Activated T-cell treated with anti-CD3 and anti-CD28 coated beads, Interleukin-2, amount 50 U/mL, for 48 hours (primary cell): ENCODE measurements around the gene DUSP16.
"Not testable (repeated sequence)": the region's sequence is repeated elsewhere in the genome, so short reads cannot be mapped to it uniquely, and the experiment has no call there.

ENCODE experiments used
- DNase-seq, 2 experiments: peaks; one replicate each; pipeline ENCODE4 v3.0.0-alpha.2; 2020

The DUSP16 gene

DNA sequence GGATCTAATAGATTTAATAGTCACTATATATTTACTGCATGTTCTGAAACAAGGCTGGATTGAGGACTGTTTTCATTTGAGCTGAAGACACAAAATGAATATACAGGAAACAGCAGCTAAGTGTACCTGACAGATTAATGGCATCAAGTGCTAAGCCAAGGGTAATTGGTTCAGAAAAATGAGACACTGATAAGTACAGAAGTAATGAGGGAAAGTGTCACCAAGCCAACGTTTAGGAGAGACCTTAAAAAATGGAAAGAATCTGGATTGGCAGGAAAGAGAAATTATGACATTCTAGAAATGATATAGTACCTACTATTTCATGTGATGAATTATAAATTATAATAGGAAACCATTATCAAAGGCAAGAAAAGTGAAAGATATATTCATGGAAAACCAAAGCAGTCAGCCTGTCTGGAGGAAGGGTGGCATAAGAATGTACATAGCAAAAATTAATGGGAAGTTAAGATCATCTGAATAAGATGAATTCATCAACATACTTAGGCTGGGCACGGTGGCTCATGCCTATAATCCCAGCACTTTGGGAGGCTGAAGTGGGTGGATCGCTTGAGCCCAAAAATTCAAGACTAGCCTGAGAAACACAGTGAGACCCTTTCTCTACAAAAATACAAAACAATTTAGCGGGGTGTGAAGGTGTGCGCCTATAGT lies 21.0 kb upstream of the DUSP16 start:
- no peak for DNase-seq

DNA sequence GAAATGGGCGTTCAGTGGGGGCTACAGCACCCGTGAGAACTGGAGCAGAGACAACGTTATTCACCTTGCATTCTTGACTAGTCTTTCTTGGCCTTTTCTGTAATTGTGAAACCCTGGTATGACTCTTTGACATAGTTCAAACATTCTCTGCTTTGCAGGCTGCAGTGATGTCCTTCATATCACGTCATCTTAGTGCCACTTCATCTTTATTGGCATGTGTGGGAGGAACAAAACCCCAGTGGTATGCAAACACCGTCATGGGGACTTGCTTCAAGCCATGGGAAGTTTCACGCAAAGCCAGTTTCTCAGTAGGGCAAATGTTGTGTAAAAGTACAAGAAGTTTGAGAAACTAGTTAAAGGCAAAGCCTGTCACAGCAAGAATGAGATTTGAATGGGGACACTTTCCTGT lies 20.2 kb upstream of the DUSP16 start:
- peak; percentile 49 to 66 for DNase-seq

GRCh38 chr12:12582193-12582881 lies 19.7 kb upstream of the DUSP16 start:
- DNase-seq = peak; percentile 38 to 39

DNA sequence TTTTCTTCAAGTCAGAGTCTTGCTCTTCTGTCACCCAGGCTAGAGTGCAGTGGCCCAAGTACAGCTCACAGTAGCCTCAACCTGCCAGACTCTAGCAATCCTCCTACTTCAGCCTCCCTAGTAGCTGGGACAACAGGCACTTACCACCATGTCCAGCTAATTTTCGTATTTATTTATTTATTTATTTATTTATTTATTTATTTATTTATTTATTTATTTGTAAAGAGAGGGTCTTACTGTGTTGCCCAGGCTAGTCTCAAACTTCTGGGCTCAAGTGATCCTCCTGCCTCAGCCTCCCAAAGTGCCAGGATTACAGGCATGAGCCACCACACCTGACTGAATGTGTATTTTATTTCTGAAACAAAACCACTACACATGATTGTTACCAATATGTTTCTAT lies 18.1 kb upstream of the DUSP16 start:
- DNase-seq = not testable (repeated sequence)

DNA sequence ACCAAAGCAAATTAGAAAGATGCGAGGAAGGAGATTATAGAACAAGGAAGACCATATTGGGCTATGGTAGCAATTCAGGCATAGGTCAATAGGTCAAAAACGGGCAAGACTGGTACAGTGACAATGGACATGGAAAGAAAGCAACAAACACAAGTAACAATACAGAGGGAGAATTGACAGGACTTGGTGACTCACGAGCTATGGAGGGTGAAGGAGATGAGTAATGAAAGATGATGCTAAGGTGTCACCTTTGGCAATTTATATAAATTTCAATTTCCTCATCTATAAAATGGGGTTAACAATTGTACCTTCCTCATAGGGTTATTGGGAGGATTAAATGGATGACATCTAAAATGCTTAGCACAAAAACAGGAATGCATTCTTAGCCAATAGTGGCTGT lies 15.1 kb upstream of the DUSP16 start:
- no peak for DNase-seq

GRCh38 chr12:12572659-12573058 lies 10.0 kb upstream of the DUSP16 start:
- DNase-seq = no peak

DNA sequence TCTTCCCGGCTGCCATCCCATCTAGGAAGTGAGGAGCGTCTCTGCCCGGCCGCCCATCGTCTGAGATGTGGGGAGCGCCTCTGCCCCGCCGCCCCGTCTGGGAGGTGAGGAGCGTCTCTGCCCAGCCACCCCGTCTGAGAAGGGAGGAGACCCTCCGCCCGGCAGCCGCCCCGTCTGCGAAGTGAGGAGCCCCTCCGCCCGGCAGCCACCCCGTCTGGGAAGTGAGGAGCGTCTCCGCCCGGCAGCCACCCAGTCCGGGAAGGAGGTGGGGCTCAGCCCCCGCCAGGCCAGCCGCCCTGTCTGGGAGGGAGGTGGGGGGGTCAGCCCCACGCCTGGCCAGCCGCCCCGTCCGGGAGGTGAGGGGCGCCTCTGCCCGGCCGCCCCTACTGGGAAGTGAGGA lies 3.3 kb upstream of the DUSP16 start:
- not testable (repeated sequence) for DNase-seq

DNA sequence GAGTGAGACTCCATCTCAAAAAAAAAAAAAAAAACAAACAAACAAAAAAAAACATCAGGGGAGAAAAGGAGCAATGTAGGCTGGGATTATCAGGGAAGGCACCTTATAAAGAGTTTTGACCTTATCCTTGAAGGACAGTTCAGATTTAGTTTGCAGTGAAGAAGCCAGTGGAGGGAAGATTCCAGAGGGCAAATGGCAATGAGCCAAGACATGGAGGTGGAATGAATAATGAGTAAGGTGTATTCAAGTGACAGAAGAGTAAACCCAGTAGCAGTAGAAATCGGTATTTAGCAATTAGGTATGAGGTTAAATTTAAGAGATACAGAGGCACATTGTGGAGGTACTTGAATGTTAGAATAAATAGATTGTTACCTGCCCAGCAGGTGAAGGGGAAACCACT lies 2.2 kb upstream of the DUSP16 start:
- no peak for DNase-seq

- no peak for DNase-seq
Observed at GRCh38 chr12:12563290-12563928, 746 bp upstream of the DUSP16 start.

DNA sequence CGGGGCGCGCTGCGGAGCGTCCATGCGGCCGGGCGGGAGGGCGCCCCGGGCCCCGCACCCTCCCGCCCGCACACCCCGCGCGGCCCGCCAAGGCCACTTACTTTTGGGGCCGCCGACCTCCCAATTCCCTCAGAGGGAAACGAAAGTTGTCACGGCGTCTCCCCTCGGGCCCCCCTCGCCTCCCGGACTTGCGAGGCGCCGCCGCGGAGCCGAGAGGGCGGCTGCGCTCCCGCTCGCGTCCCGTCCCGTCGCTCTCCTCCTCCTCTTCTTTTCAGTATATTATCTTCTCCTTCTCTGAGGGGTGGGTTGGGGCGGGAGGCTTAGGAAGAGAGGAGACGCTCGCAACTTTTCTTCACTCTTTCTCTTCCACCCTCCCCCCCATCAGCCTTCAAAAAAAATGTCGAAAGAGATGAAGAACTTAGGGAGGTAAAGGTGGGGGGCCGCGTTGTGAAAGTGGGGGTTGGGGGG lies 613 bp downstream of the DUSP16 start:
- peak; percentile 48 to 59 for DNase-seq

GRCh38 chr12:12561371-12562015 lies 1.2 kb downstream of the DUSP16 start:
- DNase-seq = peak; percentile 71

DNA sequence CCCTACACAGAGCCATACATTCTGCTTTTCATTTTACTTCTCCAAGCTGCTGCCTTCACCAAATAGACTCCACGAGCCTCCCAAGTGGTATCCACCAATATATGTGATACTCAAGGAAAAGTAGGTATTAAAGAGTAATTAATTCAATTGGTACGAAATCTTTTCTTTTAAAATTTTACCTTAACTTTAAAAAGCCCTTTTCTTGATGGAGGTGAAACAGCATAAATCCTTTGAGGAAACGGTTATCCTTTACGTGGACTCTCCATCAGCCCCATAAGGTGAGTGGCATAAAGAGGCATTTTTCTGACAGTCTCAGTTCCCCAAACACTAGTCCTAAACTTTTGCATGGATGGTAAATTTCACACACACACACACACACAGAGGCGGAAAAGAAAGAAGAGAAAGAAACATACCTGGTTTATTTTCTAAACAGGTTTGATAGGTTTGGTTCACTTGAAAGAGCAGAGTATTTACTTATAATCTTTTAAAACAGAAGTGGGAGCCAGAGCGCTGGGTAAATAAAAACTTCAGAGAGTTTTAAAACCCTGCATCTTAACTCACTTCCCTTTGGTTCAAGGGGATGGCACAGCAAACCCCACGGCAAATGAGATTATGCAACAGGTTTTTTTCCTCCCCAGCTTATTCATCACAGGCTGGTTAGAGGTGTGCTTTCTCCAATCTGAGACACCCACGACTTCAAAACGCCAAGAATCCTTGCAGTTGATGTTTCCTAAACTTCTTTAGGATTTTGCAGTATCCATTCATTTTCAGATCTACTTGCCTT lies 1.9 kb downstream of the DUSP16 start:
- peak; percentile 48 to 54 for DNase-seq

- no peak for DNase-seq
Observed at GRCh38 chr12:12559719-12560296, 2.9 kb downstream of the DUSP16 start.

DNA sequence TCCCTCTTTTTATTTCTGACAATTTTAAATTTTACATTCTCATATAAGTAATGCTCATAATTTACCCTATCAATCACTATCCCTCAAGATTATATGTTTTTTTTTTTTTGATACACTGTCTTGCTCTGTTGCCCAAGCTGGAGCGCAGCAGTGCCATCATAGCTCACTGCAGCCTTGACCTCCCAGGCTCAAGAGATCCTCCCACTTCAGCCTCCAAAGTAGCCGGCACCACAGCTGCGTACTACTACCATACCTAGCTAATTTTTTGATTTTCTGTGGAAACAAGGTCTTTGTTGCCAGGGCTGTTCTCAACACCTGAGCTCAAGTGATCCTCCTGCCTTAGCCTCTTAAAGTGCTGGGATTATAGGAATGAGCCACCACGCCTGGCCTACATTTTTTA lies 4.4 kb downstream of the DUSP16 start:
- DNase-seq = no peak

- DNase-seq = no peak
Observed at GRCh38 chr12:12557733-12558132, 4.9 kb downstream of the DUSP16 start.

DNA sequence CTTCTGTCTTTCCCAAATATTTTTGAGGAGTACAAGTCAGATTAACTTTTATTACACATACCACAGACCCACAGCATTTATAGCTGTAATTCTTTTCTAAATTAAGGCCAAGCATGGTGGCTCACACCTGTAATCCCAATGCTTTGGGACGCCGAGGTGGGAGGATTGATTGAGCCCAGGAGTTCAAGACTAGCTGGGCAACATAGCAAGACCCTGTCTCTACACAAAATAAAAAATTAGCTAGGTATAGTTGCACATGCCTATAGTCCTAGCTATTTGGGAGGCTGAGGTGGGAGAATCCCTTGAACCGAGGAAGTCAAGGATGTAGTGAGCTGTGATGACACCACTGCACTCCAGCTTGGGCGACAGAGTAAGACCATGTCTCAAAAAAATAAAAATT lies 7.0 kb downstream of the DUSP16 start:
- no peak for DNase-seq

DNA sequence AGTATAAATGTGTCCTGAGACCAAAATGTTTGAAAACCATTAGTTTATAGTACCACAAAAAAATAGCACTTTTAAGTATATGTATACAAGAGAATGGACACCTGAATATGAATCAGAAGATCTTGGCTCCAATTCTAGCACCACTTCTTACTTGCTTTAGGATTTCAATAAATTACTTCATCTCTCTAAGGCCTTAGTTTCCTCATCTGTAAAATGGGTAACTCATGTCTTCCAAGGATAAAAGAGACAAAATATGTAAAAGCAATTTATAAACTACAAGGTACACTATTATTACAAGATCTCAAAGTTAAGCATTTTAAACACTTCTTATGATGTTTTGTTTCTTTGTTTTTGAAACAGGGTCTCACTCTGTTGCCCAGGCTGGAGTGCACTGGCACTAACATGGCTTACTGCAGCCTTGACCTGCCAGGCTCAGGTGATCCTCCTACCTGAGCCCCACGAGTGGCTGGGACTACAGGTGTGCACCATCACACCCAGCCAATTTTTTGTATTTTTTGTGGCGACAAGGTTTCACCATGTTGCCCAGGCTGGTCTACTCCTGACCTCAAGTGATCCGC lies 9.4 kb downstream of the DUSP16 start:
- no peak for DNase-seq

DNA sequence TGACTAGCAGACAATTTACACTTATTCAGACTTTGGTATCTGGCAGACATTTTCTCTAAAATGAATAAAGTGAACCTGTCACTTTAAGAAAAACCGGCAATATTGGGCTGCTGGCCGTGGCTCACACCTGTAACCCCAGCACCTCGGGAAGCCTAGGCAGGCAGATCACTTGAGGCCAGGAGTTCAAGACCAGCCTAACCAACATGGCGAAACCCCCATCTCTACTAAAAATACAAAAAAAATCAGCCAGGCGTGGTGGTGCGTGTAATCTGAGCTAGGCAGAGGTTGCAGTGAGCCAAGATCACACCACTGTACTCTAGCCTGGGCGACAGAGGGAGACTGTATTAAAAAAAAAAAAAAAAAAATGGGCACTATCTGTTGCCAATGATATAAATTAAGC lies 11.5 kb downstream of the DUSP16 start:
- no peak for DNase-seq

DNA sequence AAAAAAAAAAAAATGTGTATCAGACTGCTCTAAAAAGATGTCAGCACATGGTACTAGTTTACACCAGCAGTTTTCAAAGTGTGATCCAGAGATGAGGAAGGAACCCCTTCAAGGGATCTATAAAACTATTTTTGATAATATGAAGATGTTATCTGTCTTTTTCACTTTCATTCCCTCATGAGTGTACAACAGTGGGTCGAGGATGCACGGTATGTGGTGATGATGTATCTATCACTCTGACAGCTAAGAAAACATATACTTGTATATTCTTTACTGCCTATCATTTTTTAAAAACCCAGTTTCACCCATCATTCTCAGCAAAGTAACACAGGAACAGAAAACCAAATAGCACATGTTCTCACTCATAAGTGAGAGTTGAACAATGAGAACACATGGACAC lies 12.4 kb downstream of the DUSP16 start:
- DNase-seq = no peak

- DNase-seq = no peak
Observed at GRCh38 chr12:12549426-12549825, 13.2 kb downstream of the DUSP16 start.

GRCh38 chr12:12548713-12549112 lies 13.9 kb downstream of the DUSP16 start:
- no peak for DNase-seq

DNA sequence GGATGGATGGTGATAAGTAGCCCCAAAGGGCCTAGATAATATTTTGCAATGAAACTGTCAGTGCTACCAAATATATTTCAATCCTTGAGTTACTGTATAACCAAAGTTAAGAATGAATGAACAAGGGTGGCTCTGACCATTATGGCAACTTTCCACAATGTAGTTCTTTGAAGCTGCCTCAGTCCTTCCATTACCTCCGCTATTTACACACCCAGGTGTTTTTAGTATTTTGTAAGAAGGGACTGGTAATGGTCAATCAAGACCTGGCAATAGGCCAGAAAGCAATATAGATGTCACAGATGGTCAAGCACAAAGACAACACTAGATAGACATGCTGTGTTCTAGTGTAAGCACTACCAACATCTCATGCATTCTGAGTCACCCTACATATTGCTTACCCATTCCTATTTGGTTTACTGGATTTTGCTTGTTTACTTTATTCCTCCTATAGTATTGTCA lies 16.3 kb downstream of the DUSP16 start:
- DNase-seq = no peak
